HEK293 (cell line): ENCODE measurements around the gene CUEDC1.

ENCODE experiments used
- GLI2 ChIP-seq: fragments of 450-650 bp; formaldehyde crosslinking; IDR thresholded peaks from 2 replicates; pipeline ENCODE4; 2017; ENCODE audit warnings: missing biosample characterization, missing genetic modification characterization, low read depth, borderline replicate concordance
- KLF16 ChIP-seq: fragments of 450-650 bp; formaldehyde crosslinking; IDR thresholded peaks from 2 replicates; pipeline ENCODE4 v1.5.1; 2017; ENCODE audit warnings: missing biosample characterization, missing genetic modification characterization
- SETDB1 ChIP-seq: IDR thresholded peaks from one replicate; pipeline ENCODE4 v1.6.1; 2017; ENCODE audit warnings: mild to moderate bottlenecking, low read length, moderate library complexity, mixed read lengths; ENCODE audit not compliant: insufficient read length
- ZFHX2 ChIP-seq: fragments of 450-650 bp; formaldehyde crosslinking; conservative IDR thresholded peaks from 2 replicates; pipeline ENCODE4 v1.5.1; 2016; ENCODE audit warnings: missing biosample characterization, missing genetic modification characterization
- ZNF132 ChIP-seq: fragments of 450-650 bp; formaldehyde crosslinking; IDR thresholded peaks from 2 replicates; pipeline ENCODE4 v1.5.1; 2017; ENCODE audit warnings: missing biosample characterization, missing genetic modification characterization, borderline replicate concordance
- ZNF175 ChIP-seq: fragments of 450-650 bp; formaldehyde crosslinking; IDR thresholded peaks from 2 replicates; pipeline ENCODE4 v1.5.1; 2016; ENCODE audit warnings: missing biosample characterization, missing genetic modification characterization
- ZNF19 ChIP-seq: fragments of 450-650 bp; formaldehyde crosslinking; IDR thresholded peaks from 2 replicates; pipeline ENCODE4; 2016; ENCODE audit warnings: missing biosample characterization, missing genetic modification characterization, low read depth
- ZNF350 ChIP-seq: fragments of 450-650 bp; formaldehyde crosslinking; IDR thresholded peaks from 2 replicates; pipeline ENCODE4 v1.5.0; 2017; ENCODE audit warnings: missing biosample characterization, mild to moderate bottlenecking, missing genetic modification characterization
- ZNF48 ChIP-seq: fragments of 450-650 bp; formaldehyde crosslinking; IDR thresholded peaks from 2 replicates; pipeline ENCODE4 v1.5.1; 2016; ENCODE audit warnings: missing biosample characterization, missing genetic modification characterization
- ZNF548 ChIP-seq: fragments of 450-650 bp; formaldehyde crosslinking; IDR thresholded peaks from 2 replicates; pipeline ENCODE4 v1.5.1; 2016; ENCODE audit warnings: missing biosample characterization, missing genetic modification characterization
- ZNF571 ChIP-seq: fragments of 450-650 bp; formaldehyde crosslinking; IDR thresholded peaks from 2 replicates; pipeline ENCODE4 v1.5.0; 2017; ENCODE audit warnings: missing biosample characterization, missing genetic modification characterization
- ZNF626 ChIP-seq: fragments of 450-650 bp; sonication (Bioruptor Pico); formaldehyde crosslinking; IDR thresholded peaks from 2 replicates; pipeline ENCODE4 v1.5.1; 2018; ENCODE audit warnings: missing biosample characterization, missing genetic modification characterization, inconsistent platforms
- ZNF677 ChIP-seq: fragments of 450-650 bp; IDR thresholded peaks from 2 replicates; pipeline ENCODE4 v1.5.0; 2018; ENCODE audit warnings: missing biosample characterization, mild to moderate bottlenecking, missing genetic modification characterization, moderate library complexity
- ZNF791 ChIP-seq: fragments of 450-650 bp; formaldehyde crosslinking; IDR thresholded peaks from 2 replicates; pipeline ENCODE4 v1.5.1; 2016; ENCODE audit warnings: missing biosample characterization, missing genetic modification characterization
- ZNF830 ChIP-seq: fragments of 450-650 bp; IDR thresholded peaks from 2 replicates; pipeline ENCODE4 v1.5.0; 2018; ENCODE audit warnings: missing biosample characterization, missing genetic modification characterization, low read depth, mild to moderate bottlenecking, moderate library complexity
- ZSCAN23 ChIP-seq: fragments of 450-650 bp; formaldehyde crosslinking; IDR thresholded peaks from 2 replicates; pipeline ENCODE4 v1.5.1; 2016; ENCODE audit warnings: missing biosample characterization, missing genetic modification characterization
- TF ChIP-seq, protein P1 (sequence below): fragments of 450-650 bp; formaldehyde crosslinking; IDR thresholded peaks from 2 replicates; pipeline ENCODE4; 2016; ENCODE audit warnings: missing biosample characterization, missing genetic modification characterization
- TF ChIP-seq, protein P2 (sequence below): fragments of 450-650 bp; formaldehyde crosslinking; IDR thresholded peaks from 2 replicates; pipeline ENCODE4 v1.5.1; 2016; ENCODE audit warnings: missing biosample characterization, missing genetic modification characterization, borderline replicate concordance
- TF ChIP-seq, protein P3 (sequence below): fragments of 450-650 bp; formaldehyde crosslinking; IDR thresholded peaks from 2 replicates; pipeline ENCODE4 v1.5.1; 2016; ENCODE audit warnings: missing biosample characterization, missing genetic modification characterization
- TF ChIP-seq, protein P4 (sequence below): fragments of 450-650 bp; formaldehyde crosslinking; IDR thresholded peaks from 2 replicates; pipeline ENCODE4 v1.5.1; 2016; ENCODE audit warnings: missing biosample characterization, missing genetic modification characterization
- TF ChIP-seq, protein P5 (sequence below): fragments of 450-650 bp; formaldehyde crosslinking; optimal IDR thresholded peaks from 2 replicates; pipeline ENCODE3; 2016; ENCODE audit warnings: missing biosample characterization, mild to moderate bottlenecking, missing genetic modification characterization
- TF ChIP-seq, protein P6 (sequence below): fragments of 450-650 bp; formaldehyde crosslinking; IDR thresholded peaks from 2 replicates; pipeline ENCODE4 v1.5.1; 2016; ENCODE audit warnings: missing biosample characterization, missing genetic modification characterization
- TF ChIP-seq, protein P7 (sequence below): fragments of 450-650 bp; formaldehyde crosslinking; IDR thresholded peaks from 2 replicates; pipeline ENCODE4 v1.5.1; 2016; ENCODE audit warnings: missing biosample characterization, missing genetic modification characterization, low read depth

Gene CUEDC1

DNA sequence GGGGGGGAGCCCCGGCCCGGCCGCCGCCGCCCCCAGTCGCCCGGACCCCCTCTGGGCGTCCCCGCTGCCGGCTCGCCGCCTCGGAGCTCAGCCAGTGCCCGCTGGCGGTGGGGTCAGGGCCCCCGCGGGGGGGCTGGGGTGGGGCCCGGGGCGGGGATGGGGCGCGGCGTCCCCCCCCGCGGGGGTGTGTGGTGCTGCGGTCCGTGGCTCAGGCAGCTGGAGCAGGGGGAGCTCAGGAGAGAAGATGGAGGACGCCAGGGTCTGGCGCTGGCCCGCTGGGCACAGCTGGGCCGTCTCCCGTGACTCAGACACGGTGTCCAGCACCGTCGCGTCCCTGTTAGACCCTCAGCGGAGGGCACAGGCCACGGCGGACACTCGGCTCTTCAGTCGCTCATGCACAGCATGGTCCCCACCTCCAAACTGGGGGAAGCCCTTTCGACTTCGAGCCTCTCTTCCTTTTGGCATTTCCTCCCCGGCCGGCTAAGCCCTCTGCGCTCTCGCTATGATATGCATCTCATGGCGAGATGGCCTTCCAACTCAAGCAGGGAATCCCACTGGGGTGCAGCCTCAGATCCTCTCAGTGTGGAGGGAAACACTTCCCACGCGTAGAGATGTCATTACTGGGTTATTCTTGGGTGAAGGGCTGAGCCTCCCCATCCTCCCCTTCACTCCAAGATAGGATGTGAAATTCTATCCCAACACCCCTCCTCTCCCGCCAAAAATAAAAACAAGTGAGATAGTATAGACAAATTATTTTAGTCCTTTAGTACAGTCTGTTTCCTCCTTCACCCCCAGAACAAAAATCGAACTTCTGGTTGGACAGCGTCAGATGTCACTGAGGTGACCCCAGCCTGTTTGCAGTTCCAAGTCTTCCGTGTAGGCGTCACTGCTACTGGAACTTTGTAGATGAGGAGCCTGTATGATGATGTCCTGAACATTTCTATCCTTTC is 33.4 kb upstream of the CUEDC1 start (continued):
- TF ChIP-seq, protein P1, sequence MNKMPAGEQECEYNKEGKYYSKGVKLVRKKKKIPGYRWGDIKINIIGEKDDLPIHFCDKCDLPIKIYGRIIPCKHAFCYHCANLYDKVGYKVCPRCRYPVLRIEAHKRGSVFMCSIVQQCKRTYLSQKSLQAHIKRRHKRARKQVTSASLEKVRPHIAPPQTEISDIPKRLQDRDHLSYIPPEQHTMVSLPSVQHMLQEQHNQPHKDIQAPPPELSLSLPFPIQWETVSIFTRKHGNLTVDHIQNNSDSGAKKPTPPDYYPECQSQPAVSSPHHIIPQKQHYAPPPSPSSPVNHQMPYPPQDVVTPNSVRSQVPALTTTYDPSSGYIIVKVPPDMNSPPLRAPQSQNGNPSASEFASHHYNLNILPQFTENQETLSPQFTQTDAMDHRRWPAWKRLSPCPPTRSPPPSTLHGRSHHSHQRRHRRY (tag by site-specific recombination), result 0 out of 2 replicates have a peak, but pooled peaks have one; percentile 65
- TF ChIP-seq, protein P2, sequence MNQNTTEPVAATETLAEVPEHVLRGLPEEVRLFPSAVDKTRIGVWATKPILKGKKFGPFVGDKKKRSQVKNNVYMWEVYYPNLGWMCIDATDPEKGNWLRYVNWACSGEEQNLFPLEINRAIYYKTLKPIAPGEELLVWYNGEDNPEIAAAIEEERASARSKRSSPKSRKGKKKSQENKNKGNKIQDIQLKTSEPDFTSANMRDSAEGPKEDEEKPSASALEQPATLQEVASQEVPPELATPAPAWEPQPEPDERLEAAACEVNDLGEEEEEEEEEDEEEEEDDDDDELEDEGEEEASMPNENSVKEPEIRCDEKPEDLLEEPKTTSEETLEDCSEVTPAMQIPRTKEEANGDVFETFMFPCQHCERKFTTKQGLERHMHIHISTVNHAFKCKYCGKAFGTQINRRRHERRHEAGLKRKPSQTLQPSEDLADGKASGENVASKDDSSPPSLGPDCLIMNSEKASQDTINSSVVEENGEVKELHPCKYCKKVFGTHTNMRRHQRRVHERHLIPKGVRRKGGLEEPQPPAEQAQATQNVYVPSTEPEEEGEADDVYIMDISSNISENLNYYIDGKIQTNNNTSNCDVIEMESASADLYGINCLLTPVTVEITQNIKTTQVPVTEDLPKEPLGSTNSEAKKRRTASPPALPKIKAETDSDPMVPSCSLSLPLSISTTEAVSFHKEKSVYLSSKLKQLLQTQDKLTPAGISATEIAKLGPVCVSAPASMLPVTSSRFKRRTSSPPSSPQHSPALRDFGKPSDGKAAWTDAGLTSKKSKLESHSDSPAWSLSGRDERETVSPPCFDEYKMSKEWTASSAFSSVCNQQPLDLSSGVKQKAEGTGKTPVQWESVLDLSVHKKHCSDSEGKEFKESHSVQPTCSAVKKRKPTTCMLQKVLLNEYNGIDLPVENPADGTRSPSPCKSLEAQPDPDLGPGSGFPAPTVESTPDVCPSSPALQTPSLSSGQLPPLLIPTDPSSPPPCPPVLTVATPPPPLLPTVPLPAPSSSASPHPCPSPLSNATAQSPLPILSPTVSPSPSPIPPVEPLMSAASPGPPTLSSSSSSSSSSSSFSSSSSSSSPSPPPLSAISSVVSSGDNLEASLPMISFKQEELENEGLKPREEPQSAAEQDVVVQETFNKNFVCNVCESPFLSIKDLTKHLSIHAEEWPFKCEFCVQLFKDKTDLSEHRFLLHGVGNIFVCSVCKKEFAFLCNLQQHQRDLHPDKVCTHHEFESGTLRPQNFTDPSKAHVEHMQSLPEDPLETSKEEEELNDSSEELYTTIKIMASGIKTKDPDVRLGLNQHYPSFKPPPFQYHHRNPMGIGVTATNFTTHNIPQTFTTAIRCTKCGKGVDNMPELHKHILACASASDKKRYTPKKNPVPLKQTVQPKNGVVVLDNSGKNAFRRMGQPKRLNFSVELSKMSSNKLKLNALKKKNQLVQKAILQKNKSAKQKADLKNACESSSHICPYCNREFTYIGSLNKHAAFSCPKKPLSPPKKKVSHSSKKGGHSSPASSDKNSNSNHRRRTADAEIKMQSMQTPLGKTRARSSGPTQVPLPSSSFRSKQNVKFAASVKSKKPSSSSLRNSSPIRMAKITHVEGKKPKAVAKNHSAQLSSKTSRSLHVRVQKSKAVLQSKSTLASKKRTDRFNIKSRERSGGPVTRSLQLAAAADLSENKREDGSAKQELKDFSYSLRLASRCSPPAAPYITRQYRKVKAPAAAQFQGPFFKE (tag by site-specific recombination), result no peak
- TF ChIP-seq, protein P3, sequence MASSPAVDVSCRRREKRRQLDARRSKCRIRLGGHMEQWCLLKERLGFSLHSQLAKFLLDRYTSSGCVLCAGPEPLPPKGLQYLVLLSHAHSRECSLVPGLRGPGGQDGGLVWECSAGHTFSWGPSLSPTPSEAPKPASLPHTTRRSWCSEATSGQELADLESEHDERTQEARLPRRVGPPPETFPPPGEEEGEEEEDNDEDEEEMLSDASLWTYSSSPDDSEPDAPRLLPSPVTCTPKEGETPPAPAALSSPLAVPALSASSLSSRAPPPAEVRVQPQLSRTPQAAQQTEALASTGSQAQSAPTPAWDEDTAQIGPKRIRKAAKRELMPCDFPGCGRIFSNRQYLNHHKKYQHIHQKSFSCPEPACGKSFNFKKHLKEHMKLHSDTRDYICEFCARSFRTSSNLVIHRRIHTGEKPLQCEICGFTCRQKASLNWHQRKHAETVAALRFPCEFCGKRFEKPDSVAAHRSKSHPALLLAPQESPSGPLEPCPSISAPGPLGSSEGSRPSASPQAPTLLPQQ (tag by site-specific recombination), result 0 out of 2 replicates have a peak, but pooled peaks have one; percentile 38
- TF ChIP-seq, protein P4, sequence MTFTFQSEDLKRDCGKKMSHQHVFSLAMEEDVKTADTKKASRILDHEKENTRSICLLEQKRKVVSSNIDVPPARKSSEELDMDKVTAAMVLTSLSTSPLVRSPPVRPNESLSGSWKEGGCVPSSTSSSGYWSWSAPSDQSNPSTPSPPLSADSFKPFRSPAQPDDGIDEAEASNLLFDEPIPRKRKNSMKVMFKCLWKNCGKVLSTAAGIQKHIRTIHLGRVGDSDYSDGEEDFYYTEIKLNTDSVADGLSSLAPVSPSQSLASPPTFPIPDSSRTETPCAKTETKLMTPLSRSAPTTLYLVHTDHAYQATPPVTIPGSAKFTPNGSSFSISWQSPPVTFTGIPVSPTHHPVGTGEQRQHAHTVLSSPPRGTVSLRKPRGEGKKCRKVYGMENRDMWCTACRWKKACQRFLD, result no peak
- peak; percentile 49; the same call in 1 of the 2 replicates for TF ChIP-seq KLF16
- no peak for TF ChIP-seq ZNF48 (tag by site-specific recombination)
- TF ChIP-seq ZNF350, result no peak
- no peak for TF ChIP-seq GLI2 (tag by site-specific recombination)
- TF ChIP-seq ZNF19 (tag by site-specific recombination), result no peak
- TF ChIP-seq ZNF571 (tag by site-specific recombination), result no peak
- TF ChIP-seq ZNF677, result no peak
- no peak for TF ChIP-seq ZNF132 (tag by site-specific recombination)
- TF ChIP-seq, protein P5, sequence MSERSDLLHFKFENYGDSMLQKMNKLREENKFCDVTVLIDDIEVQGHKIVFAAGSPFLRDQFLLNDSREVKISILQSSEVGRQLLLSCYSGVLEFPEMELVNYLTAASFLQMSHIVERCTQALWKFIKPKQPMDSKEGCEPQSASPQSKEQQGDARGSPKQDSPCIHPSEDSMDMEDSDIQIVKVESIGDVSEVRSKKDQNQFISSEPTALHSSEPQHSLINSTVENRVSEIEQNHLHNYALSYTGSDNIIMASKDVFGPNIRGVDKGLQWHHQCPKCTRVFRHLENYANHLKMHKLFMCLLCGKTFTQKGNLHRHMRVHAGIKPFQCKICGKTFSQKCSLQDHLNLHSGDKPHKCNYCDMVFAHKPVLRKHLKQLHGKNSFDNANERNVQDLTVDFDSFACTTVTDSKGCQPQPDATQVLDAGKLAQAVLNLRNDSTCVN (tag by site-specific recombination), result peak; percentile 28
- TF ChIP-seq ZNF830 (tag by site-specific recombination), result no peak
- no peak for TF ChIP-seq SETDB1
- no peak for TF ChIP-seq ZNF626 (tag by site-specific recombination)
- peak; percentile 75 for TF ChIP-seq ZFHX2 (tag by site-specific recombination)
- TF ChIP-seq, protein P6, sequence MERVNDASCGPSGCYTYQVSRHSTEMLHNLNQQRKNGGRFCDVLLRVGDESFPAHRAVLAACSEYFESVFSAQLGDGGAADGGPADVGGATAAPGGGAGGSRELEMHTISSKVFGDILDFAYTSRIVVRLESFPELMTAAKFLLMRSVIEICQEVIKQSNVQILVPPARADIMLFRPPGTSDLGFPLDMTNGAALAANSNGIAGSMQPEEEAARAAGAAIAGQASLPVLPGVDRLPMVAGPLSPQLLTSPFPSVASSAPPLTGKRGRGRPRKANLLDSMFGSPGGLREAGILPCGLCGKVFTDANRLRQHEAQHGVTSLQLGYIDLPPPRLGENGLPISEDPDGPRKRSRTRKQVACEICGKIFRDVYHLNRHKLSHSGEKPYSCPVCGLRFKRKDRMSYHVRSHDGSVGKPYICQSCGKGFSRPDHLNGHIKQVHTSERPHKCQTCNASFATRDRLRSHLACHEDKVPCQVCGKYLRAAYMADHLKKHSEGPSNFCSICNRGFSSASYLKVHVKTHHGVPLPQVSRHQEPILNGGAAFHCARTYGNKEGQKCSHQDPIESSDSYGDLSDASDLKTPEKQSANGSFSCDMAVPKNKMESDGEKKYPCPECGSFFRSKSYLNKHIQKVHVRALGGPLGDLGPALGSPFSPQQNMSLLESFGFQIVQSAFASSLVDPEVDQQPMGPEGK (tag by site-specific recombination), result no peak; the same call in none of the 2 replicates
- TF ChIP-seq ZSCAN23 (tag by site-specific recombination), result 0 out of 2 replicates have a peak, but pooled peaks have one; percentile 15
- TF ChIP-seq ZNF175 (tag by site-specific recombination), result no peak
- TF ChIP-seq, protein P7, sequence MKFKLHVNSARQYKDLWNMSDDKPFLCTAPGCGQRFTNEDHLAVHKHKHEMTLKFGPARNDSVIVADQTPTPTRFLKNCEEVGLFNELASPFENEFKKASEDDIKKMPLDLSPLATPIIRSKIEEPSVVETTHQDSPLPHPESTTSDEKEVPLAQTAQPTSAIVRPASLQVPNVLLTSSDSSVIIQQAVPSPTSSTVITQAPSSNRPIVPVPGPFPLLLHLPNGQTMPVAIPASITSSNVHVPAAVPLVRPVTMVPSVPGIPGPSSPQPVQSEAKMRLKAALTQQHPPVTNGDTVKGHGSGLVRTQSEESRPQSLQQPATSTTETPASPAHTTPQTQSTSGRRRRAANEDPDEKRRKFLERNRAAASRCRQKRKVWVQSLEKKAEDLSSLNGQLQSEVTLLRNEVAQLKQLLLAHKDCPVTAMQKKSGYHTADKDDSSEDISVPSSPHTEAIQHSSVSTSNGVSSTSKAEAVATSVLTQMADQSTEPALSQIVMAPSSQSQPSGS (tag by site-specific recombination), result no peak
- no peak for TF ChIP-seq ZNF791
- TF ChIP-seq ZNF548 (tag by site-specific recombination), result no peak
